ENCODE data around the gene MEI1. TPM values are rescaled to one million over a fixed set of nuclear protein-coding genes. Genes with fewer than 3 reads are reported as not detected.

The MEI1 gene
- total RNA-seq (2022; extraction: Qiagen RNA extraction) = 0.17 TPM in 1 of 5 replicates, not detected in the others

GRCh38 chr22:41699264-41700107 lies at the start of gene MEI1:
MEI1 (plus strand) TSS chr22:41699503; CDS start chr22:41699539, 36 bp downstream.

GRCh38 chr22:41688365-41689211 lies 10.7 kb upstream of the MEI1 start, which contains the start of gene SNU13:
SNU13 (minus strand) TSS chr22:41688867; CDS start chr22:41688796, 71 bp downstream.

GRCh38 chr22:41800348-41801146 lies 101.2 kb downstream of the MEI1 start, which contains the start of gene CCDC134:
CCDC134 (plus strand) TSS chr22:41800679; CDS start chr22:41808891, 8,212 bp downstream.

GRCh38 chr22:41832553-41833368 lies 133.5 kb downstream of the MEI1 start, which contains the start of gene SREBF2:
SREBF2 (plus strand) TSS chr22:41833105; CDS start chr22:41833271, 166 bp downstream.

Other genes with a start within 250 kb of the MEI1 start
- gene PHF5A, start 230.8 kb upstream of the MEI1 start, total RNA-seq (2022; extraction: Qiagen RNA extraction) = 63.1 to 79.2 TPM (median 66.3 TPM) in 5 replicates
- 44.9 to 48.9 TPM (median 47.6 TPM) in 5 replicates for gene ACO2, start 230.4 kb upstream of the MEI1 start, total RNA-seq (2022; extraction: Qiagen RNA extraction)
- 28.3 to 50.2 TPM (median 43.9 TPM) in 5 replicates for gene POLR3H, start 155.0 kb upstream of the MEI1 start, total RNA-seq (2022; extraction: Qiagen RNA extraction)
- 1.9 to 3.4 TPM (median 2.6 TPM) in 5 replicates for gene CSDC2, start 138.5 kb upstream of the MEI1 start, total RNA-seq (2022; extraction: Qiagen RNA extraction)
- gene PMM1, start 109.7 kb upstream of the MEI1 start, total RNA-seq (2022; extraction: Qiagen RNA extraction) = 24.3 to 31.9 TPM (median 31.2 TPM) in 5 replicates
- 14.9 to 16.6 TPM (median 16.2 TPM) in 5 replicates for gene DESI1, start 78.5 kb upstream of the MEI1 start, total RNA-seq (2022; extraction: Qiagen RNA extraction)
- gene XRCC6, start 78.2 kb upstream of the MEI1 start, total RNA-seq (2022; extraction: Qiagen RNA extraction) = 287 to 354 TPM (median 296 TPM) in 5 replicates
- gene SNU13, start 10.6 kb upstream of the MEI1 start, total RNA-seq (2022; extraction: Qiagen RNA extraction) = 105 to 205 TPM (median 180 TPM) in 5 replicates
- 3.4 to 4.6 TPM (median 3.6 TPM) in 5 replicates for gene CCDC134, start 101.2 kb downstream of the MEI1 start, total RNA-seq (2022; extraction: Qiagen RNA extraction)
- 22.1 to 33.4 TPM (median 29.8 TPM) in 5 replicates for gene SREBF2, start 133.6 kb downstream of the MEI1 start, total RNA-seq (2022; extraction: Qiagen RNA extraction)
- 0.16 to 0.33 TPM (median 0.18 TPM) in 4 of 5 replicates, not detected in the other for gene SHISA8, start 215.6 kb downstream of the MEI1 start, total RNA-seq (2022; extraction: Qiagen RNA extraction)
- 0.14 to 0.23 TPM (median 0.17 TPM) in 5 replicates for gene TNFRSF13C, start 227.3 kb downstream of the MEI1 start, total RNA-seq (2022; extraction: Qiagen RNA extraction)
- 26.5 to 45.1 TPM (median 39.3 TPM) in 5 replicates for gene CENPM, start 247.6 kb downstream of the MEI1 start, total RNA-seq (2022; extraction: Qiagen RNA extraction)